IPS DF 6.9 (cell line): ENCODE measurements around the gene HBA2.
"Not testable (repeated sequence)": the region's sequence is repeated elsewhere in the genome, so short reads cannot be mapped to it uniquely, and the experiment has no call there.

Experiments used
- DNase-seq: peaks from one replicate; pipeline ENCODE4 v3.0.0-alpha.2; 2013; ENCODE audit warnings: low read depth, low spot score
- H3K27ac ChIP-seq: one replicate; pipeline ENCODE4 v1.5.1; 2013; ENCODE audit warnings: low read length, control low read depth
- H3K27me3 ChIP-seq: 2 replicates; pipeline ENCODE4 v1.6.1; 2013; ENCODE audit warnings: mild to moderate bottlenecking, low read length; ENCODE audit not compliant: control insufficient read depth, insufficient read depth
- H3K36me3 ChIP-seq: 2 replicates; pipeline ENCODE4 v1.6.1; 2013; ENCODE audit warnings: low read length; ENCODE audit not compliant: control insufficient read depth, insufficient read depth
- H3K4me1 ChIP-seq: 2 replicates; pipeline ENCODE4 v1.6.1; 2013; ENCODE audit warnings: low read length; ENCODE audit not compliant: control insufficient read depth, insufficient read depth
- H3K4me3 ChIP-seq: 2 replicates; pipeline ENCODE4 v1.5.1; 2013; ENCODE audit warnings: mild to moderate bottlenecking, low read length
- H3K9me3 ChIP-seq: 2 replicates; pipeline ENCODE4 v1.6.1; 2013; ENCODE audit warnings: low read length, inconsistent platforms; ENCODE audit not compliant: control insufficient read depth, insufficient read depth
- WGBS: extraction: QIAGEN DNeasy Blood & Tissue Kit; methylation state at CpG from one replicate; pipeline ENCODE4 v1.1.7; 2013; ENCODE audit warnings: mixed read lengths, missing lambda C conversion rate; ENCODE audit not compliant: insufficient read length, insufficient coverage; 5-methylcytosine and 5-hydroxymethylcytosine counted together

The HBA2 gene

DNA sequence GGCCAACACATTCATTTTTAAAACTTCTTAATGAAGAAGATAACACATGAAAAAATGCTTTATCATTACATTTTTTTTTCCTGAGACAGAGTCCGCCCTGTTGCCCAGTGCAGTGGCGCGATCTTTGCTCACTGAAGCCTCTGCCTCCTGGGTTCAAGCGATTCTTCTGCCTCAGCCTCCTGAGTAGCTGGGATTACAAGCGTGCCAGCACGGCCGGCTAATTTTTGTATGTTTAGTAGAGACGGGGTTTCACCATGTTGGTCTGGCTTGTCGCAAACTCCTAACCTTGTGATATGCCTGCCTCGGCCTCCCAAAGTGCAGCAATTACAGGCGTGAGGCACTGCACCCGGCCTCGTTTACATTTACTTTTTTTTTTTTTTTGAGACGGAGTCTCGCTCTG, 20.8 kb downstream of the HBA2 start:
- H3K27ac ChIP-seq: no peak overlapping the region
- no peaks in the 10 kb centered on the region for H3K27me3 ChIP-seq
- no peak overlapping the region for H3K4me3 ChIP-seq
- WGBS: no CpG with 5 or more reads among the region's 15 CpGs
- no peak for DNase-seq
- H3K9me3 ChIP-seq: no peaks in the 10 kb centered on the region
- peaks cover 42% of the 10 kb centered on the region for H3K36me3 ChIP-seq
- H3K4me1 ChIP-seq: no peaks in the 10 kb centered on the region

DNA sequence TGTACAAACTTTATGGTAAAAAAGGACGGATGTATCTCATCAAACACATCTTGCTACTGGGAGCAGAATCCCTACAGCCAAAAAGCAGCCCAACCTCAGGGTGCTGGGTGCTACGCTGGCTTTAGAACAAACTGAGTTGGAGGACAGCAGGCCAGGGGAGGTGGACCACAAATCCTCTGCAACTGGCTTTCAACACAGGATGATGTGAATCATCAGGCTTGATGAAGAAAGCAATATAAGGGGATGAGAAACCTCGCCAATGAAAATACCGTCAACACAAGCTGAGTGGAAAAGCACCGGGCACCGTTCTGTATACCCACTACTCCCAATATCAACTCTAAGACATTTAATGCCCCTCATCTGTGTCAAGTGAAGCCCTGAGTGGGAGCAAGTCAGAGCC, 21.8 kb downstream of the HBA2 start:
- DNase-seq: no peak
- H3K27ac ChIP-seq: no peak overlapping the region
- H3K9me3 ChIP-seq: no peaks in the 10 kb centered on the region
- no peak overlapping the region for H3K4me3 ChIP-seq
- H3K4me1 ChIP-seq: no peaks in the 10 kb centered on the region
- H3K36me3 ChIP-seq: peaks cover 38% of the 10 kb centered on the region
- H3K27me3 ChIP-seq: no peaks in the 10 kb centered on the region
- no CpG with 5 or more reads among the region's 6 CpGs for WGBS

DNA sequence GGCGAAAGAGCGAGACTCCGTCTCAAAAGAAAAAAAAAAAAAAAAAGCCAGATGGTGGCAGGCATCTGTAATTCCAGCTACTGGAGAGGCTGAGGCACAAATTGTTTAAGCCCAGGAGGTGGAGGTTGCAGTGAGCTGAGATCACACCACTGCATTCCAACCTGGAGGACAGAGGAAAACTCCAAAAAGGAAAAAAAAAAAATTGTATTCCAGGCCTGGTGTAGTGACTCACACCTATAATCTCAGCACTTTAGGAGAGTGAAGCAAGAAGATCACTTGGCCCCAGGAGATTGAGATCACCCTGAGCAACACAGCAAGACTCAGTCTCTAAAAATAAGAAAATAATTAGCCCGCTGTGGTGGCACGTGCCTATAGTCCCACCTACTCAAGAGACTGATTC, 27.7 kb downstream of the HBA2 start:
- no CpG with 5 or more reads among the region's 5 CpGs for WGBS
- no peak for DNase-seq
- H3K36me3 ChIP-seq: peaks cover 25% of the 10 kb centered on the region

DNA sequence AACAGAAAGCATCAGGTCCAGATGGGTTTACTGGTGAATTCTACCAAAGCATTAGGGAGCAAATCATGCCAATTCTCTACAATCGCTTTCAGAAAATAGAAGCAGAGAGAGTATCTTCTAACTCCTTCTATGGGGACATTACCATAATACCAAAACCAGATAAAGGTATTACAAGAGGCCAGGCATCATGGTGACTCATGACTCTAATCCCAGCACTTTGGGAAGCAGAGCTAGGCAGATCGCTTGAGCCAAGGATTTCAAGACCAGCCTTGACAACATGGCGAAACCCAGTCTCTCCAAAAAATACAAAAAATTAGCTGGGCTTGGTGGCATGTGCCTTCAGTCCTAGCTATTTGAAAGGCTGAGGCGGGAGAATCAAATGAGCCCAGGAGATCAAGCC, 30.6 kb downstream of the HBA2 start:
- Histone ChIP-seq H3K4me1 (no peaks in the 10 kb centered on the region), H3K36me3 (peaks cover 26% of the 10 kb centered on the region), H3K27me3 (no peaks in the 10 kb centered on the region), H3K4me3 (no peak overlapping the region), H3K27ac (no peak overlapping the region), H3K9me3 (no peaks in the 10 kb centered on the region)
- no CpG with 5 or more reads among the region's 4 CpGs for WGBS
- no peak for DNase-seq

More for the DNA sequence above, 27.7 kb downstream of the HBA2 start:
- Histone ChIP-seq H3K27ac (no peak overlapping the region), H3K27me3 (no peaks in the 10 kb centered on the region), H3K9me3 (no peaks in the 10 kb centered on the region), H3K4me3 (no peak overlapping the region), H3K4me1 (no peaks in the 10 kb centered on the region)

DNA sequence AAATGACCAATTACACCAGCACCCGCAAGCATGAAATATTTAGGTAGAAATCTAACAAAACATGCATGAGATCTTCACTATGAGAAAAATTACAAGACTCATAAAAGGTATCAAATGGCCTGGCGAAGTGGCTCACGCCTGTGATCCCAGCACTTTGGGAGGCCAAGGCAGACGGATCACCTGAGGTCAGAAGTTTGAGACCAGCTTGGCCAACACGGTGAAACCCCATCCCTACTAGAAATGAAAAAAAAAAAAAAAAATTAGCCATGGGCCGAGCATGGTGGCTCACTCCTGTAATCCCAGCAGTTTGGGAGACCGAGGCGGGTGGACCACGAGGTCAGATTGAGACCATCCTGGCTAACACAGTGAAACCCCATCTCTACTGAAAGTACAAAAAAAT, 31.4 kb downstream of the HBA2 start:
- H3K4me1 ChIP-seq, DNase-seq, H3K27me3 ChIP-seq, H3K27ac ChIP-seq, H3K9me3 ChIP-seq, H3K4me3 ChIP-seq: not testable (repeated sequence)
- WGBS: no CpG with 5 or more reads among the region's 9 CpGs
- H3K36me3 ChIP-seq: peaks cover 23% of the 10 kb centered on the region

DNA sequence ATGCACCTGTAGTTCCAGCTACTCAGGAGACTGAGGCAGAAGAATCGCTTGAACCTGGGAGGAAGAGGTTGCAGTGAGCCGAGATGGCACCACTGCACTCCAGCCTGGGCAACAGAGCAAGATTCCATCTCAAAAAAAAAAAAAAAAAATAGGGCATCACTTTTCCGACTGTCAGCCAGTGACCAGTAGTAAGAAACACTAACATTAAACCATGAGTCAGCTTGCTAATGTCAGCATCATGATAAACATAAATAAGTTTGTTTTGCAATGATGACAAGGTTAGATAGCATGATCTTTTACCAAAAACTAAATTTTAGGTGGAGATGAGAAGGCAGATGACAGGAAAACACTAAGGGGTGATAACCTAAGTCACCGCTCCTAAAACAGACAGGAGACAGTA, 36.7 kb downstream of the HBA2 start:
- H3K27me3 ChIP-seq, H3K4me1 ChIP-seq, H3K4me3 ChIP-seq, H3K9me3 ChIP-seq, H3K27ac ChIP-seq, DNase-seq: not testable (repeated sequence)
- peaks cover 16% of the 10 kb centered on the region; the same call in 1 of the 2 replicates for H3K36me3 ChIP-seq
- WGBS: no CpG with 5 or more reads among the region's 4 CpGs

DNA sequence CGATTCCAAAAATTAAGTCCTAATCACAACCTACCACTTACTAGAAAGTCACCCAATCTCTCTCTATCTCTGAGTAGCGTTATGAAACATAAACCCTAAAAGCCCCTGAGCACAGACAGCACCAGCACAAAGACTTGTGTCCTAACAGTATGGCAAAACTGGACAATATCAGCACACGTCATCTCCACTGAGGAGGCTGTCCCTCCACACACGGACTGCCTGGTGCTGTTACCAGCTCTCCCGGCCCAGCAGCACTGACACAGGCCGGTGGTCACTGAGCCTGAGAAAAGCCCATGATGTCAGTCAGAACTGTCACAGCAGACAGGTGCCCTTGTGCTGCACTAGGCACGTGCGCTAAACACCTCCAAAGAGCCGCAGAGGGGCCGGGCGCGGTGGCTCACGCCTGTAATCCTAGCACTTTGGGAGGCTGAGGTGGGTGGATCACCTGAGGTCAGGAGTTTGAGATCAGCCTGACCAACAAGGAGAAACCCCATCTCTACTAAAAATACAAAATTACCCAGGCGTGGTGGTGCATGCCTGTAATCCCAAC, 39.0 kb downstream of the HBA2 start:
- not testable (repeated sequence) for H3K27ac ChIP-seq, DNase-seq, H3K4me3 ChIP-seq, H3K27me3 ChIP-seq, H3K9me3 ChIP-seq, H3K4me1 ChIP-seq
- peaks cover 15% of the 10 kb centered on the region; the same call in 1 of the 2 replicates for H3K36me3 ChIP-seq
- WGBS: no CpG with 5 or more reads among the region's 14 CpGs

DNA sequence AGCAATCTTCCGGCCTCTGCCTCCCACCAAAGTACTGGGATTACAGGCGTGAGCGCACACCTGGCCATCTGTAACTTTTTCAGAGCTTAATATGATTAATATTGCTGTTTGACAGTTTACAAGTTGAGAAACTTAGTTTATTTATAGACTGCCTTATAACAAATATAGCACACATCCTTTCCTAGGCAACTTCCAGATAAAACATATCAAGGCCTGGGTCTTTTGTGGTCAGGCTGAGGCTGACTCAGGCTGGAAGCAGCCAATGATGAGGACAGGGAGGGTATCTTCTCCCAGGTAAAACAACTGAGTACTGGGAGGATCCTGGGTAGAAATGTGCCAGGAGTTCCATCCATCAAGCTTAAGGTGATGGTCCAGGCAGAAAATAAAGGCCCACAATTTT, 40.3 kb downstream of the HBA2 start:
- H3K4me3 ChIP-seq: no peak overlapping the region
- H3K4me1 ChIP-seq: no peaks in the 10 kb centered on the region
- no peak overlapping the region for H3K27ac ChIP-seq
- DNase-seq: no peak
- no peaks in the 10 kb centered on the region for H3K9me3 ChIP-seq
- peaks cover 10% of the 10 kb centered on the region; the same call in 1 of the 2 replicates for H3K36me3 ChIP-seq
- no CpG with 5 or more reads among the region's 3 CpGs for WGBS
- H3K27me3 ChIP-seq: no peaks in the 10 kb centered on the region

DNA sequence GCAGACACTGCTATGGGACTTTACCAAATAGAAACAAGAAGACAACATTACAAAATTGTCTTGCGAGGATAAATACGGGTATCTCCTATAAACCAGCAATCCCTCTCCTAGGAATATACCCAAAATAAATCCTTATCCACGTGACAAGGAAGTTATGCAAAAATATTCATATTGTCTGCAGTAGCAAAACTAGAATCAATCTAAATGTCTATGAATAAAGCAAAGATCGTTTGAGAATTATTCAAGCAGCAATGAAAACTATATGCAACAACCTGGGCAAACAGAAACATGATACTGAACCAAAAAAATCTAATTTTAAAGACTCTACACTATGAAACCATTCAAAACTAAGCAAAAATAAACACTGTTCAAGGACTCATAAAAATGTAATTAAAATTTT, 47.3 kb downstream of the HBA2 start:
- no peak for DNase-seq
- WGBS: no CpG with 5 or more reads among the region's 4 CpGs
- Histone ChIP-seq H3K9me3 (no peaks in the 10 kb centered on the region), H3K4me3 (no peak overlapping the region), H3K36me3 (peaks cover 16% of the 10 kb centered on the region; the same call in 1 of the 2 replicates), H3K27me3 (no peaks in the 10 kb centered on the region), H3K4me1 (no peaks in the 10 kb centered on the region), H3K27ac (no peak overlapping the region)
